Esophagus muscularis mucosa (tissue), 4 donors: ENCODE results near the gene OSBPL9. TPM values are rescaled to one million over a fixed set of nuclear protein-coding genes. Genes with fewer than 3 reads are reported as not detected.

Source experiments
- DNase-seq: peaks from one replicate; pipeline ENCODE4 v3.0.0-alpha.2; 2017; ENCODE audit errors: extremely low spot score
- H3K27ac ChIP-seq, 4 donors: fragments of 200-600 bp; sonication (generic); replicated peaks in 1 of 4; 1 replicate in 3 of 4; 2 replicates in 1 of 4; pipeline ENCODE4 v1.5.1; 2016 to 2019; ENCODE audit warnings: mild to moderate bottlenecking in 1 of 4
- H3K27me3 ChIP-seq, 4 donors: fragments of 200-600 bp; sonication (generic); one replicate each; pipeline versions ENCODE4 v1.5.1 to v1.6.0; 2016 to 2019
- H3K36me3 ChIP-seq, 4 donors: fragments of 200-600 bp; sonication (generic); one replicate each; pipeline ENCODE4 v1.5.1; 2016 to 2019
- H3K4me1 ChIP-seq, 4 donors: fragments of 200-600 bp; sonication (generic); one replicate each; pipeline ENCODE4 v1.5.1; 2016 to 2019
- H3K4me3 ChIP-seq, 4 donors: fragments of 200-600 bp; sonication (generic); 1 replicate in 2 of 4; 2 replicates in 2 of 4; pipeline ENCODE4 v1.5.1; 2016 to 2019; ENCODE audit warnings: mild to moderate bottlenecking in 4 of 4, moderate library complexity in 1 of 4
- H3K9me3 ChIP-seq, 4 donors: fragments of 200-600 bp; sonication (generic); 1 replicate in 3 of 4; 2 replicates in 1 of 4; pipeline ENCODE4 v1.5.1; 2016 to 2019
- CTCF ChIP-seq, 3 experiments: fragments of 200-600 bp in 2 of 3; fragments of 450-650 bp in 1 of 3; sonication (generic) in 2 of 3; IDR thresholded peaks; one replicate each; pipeline ENCODE4 v1.5.1; 2017 to 2019; ENCODE audit warnings: antibody characterized with exemption in 3 of 3, mild to moderate bottlenecking in 2 of 3, moderate library complexity in 1 of 3
- EP300 ChIP-seq: sonication (generic); formaldehyde crosslinking; IDR thresholded peaks from one replicate; pipeline ENCODE4 v1.6.1; 2017; ENCODE audit warnings: antibody characterized with exemption
- POLR2A ChIP-seq: fragments of 450-650 bp; IDR thresholded peaks from one replicate; pipeline ENCODE4 v1.6.1; 2017; ENCODE audit warnings: antibody characterized with exemption, moderate library complexity, mild to moderate bottlenecking, low read depth
- POLR2AphosphoS5 ChIP-seq, 2 donors: sonication (generic); formaldehyde crosslinking; IDR thresholded peaks; one replicate each; pipeline ENCODE4 v1.6.1; 2017; ENCODE audit warnings: antibody characterized with exemption in 2 of 2
- WGBS: methylation state at CpG from one replicate; pipeline ENCODE4 v1.1.5; 2018; 5-methylcytosine and 5-hydroxymethylcytosine counted together
- intact Hi-C: fragments of 100-400 bp; cut with DNase I; formaldehyde crosslinking; loops from one replicate; pipeline ENCODE4 v1.15.1; 2023
- total RNA-seq, 4 donors: library from RNA; depleted of rRNA; stranded (reverse); fragments of >200 nt; gene quantifications; one replicate each; pipeline versions ENCODE4 v1.1.0 to v1.2.1, GENCODE V29; 2016

Gene OSBPL9
- total RNA-seq, 4 donors from 2014 or later = 66.8 to 84.5 (median 75.9) TPM

DNA sequence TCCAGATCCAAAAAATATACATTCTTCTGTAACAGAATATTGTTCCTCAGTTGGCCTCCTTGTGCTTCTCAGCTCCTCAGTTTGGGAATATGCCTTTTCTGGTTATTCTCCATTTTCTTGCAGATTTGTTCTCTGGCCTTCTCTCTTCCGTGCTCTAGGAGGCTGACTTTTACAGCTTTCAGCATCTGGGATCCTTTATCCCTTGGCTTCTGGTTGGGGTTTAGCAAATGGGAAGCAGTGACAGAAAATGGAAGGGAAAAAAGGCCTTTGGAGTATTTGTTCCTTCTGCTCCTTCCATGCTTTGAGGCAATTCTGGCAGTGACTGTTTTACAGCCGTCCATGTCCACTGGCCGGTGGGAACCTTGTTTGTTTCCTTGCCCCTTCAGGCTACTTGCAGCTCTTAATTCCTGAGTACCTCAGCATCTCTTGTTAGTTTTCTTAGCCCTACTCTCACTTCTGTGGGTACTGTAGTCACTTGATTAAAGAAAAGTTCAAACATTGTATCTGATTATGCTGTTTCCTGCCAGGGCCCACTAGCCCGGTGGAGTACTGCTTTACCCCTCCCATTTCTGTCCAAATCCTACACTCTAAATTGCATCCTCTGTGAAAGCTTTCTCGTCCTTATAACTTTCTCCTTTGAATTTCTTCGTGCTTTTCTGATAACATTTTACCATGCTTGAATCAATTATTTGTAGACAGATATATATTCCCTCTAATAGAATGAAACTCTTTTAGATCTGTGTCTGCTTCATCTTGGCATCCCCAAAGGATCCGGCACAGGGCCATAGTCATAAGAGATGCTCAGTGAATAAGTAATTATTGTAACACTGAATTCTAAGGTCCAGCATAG, 118.2 kb downstream of the OSBPL9 start:
- H3K36me3 ChIP-seq = no peaks in the 10 kb centered on the region
- H3K4me1 ChIP-seq = peaks cover 60 to 76% (median 74%) of the 10 kb centered on the region in 4 donors
- intact Hi-C loops = no loop called here

GRCh38 chr1:51735746-51736254, 118.9 kb downstream of the OSBPL9 start:
- DNase-seq = no peak
- H3K4me1 ChIP-seq = peaks cover 60 to 71% (median 67%) of the 10 kb centered on the region in 4 donors

More for the DNA sequence above, 118.2 kb downstream of the OSBPL9 start:
- Histone ChIP-seq H3K27ac (peak overlapping the region; percentile 12 to 42 (median 35)), H3K27me3 (no peaks in the 10 kb centered on the region), H3K9me3 (no peaks in the 10 kb centered on the region), H3K4me3 (no peak overlapping the region)
- no peak for DNase-seq
- TF ChIP-seq CTCF (IDR thresholded peaks at IDR 0.05) = no peak
- TF ChIP-seq POLR2AphosphoS5 (IDR thresholded peaks at IDR 0.05) = no peak
- TF ChIP-seq EP300 = no peak
- 74% methylated on average over 7 of the region's 7 CpGs for WGBS

DNA sequence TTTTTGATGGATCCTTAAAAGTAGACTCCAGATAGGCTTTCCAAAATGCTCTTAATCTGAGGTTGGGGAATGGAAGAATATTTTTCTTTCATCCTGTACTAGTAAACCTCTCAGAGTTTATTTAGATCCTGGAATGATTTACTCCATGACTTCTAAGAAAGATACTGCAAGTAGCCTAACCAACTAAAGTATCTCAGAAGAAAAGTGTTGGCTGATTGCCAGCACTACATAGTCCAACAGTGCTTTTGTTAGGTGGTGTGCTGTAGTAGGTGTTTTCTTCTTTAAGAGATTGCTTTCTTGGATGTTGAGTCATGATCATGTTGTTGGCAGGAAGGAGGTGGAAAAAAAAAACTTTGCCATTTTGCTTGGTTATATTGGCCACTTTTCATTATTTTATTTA, 119.8 kb downstream of the OSBPL9 start:
- Histone ChIP-seq H3K9me3 (no peaks in the 10 kb centered on the region), H3K4me1 (peaks cover 55 to 62% (median 59%) of the 10 kb centered on the region in 4 donors), H3K27me3 (no peaks in the 10 kb centered on the region), H3K27ac (no peak overlapping the region), H3K4me3 (no peak overlapping the region), H3K36me3 (no peaks in the 10 kb centered on the region)
- intact Hi-C loops = no loop called here
- TF ChIP-seq EP300 (no peak), CTCF (IDR thresholded peaks at IDR 0.05) (no peak), POLR2AphosphoS5 (IDR thresholded peaks at IDR 0.05) (no peak)
- no peak for DNase-seq

More at GRCh38 chr1:51735746-51736254, 118.9 kb downstream of the OSBPL9 start:
- 75% methylated on average over 5 of the region's 5 CpGs for WGBS
- Histone ChIP-seq H3K4me3 (no peak overlapping the region), H3K36me3 (no peaks in the 10 kb centered on the region), H3K27ac (peak overlapping the region in 1 of 4 donors; percentile 12), H3K9me3 (no peaks in the 10 kb centered on the region), H3K27me3 (no peaks in the 10 kb centered on the region)
- intact Hi-C loops = no loop called here
- TF ChIP-seq POLR2A (no peak), POLR2AphosphoS5 (IDR thresholded peaks at IDR 0.05) (no peak), CTCF (IDR thresholded peaks at IDR 0.05) (no peak), EP300 (no peak)

GRCh38 chr1:51738681-51739080, 121.8 kb downstream of the OSBPL9 start:
- Histone ChIP-seq H3K9me3 (no peaks in the 10 kb centered on the region), H3K36me3 (no peaks in the 10 kb centered on the region), H3K27me3 (no peaks in the 10 kb centered on the region), H3K4me1 (peaks cover 37 to 43% (median 41%) of the 10 kb centered on the region in 4 donors), H3K4me3 (no peak overlapping the region), H3K27ac (no peak overlapping the region)
- TF ChIP-seq CTCF (IDR thresholded peaks at IDR 0.05) = no peak
- WGBS = 98% methylated on average over 3 of the region's 3 CpGs
- DNase-seq = no peak
- intact Hi-C loops = no loop called here
